SK-N-SH treated with all-trans-retinoic acid at 6 μM for 48 hours (cell line): Measurements from ENCODE around the gene SLC17A5.
A peak's percentile ranks its signal among the peaks of the same experiment; 100 is the strongest.

ENCODE experiments used
- ATAC-seq: fragments of 200-7000 bp; cut with Tn5 transposase; 3 replicates; pipeline ENCODE4 v1.9.1; 2020; ENCODE audit warnings: mild to moderate bottlenecking, moderate library complexity
- ARNTL ChIP-seq: fragments of 450-650 bp; formaldehyde crosslinking; IDR thresholded peaks from 2 replicates; pipeline ENCODE4 v1.5.0; 2020; ENCODE audit warnings: low read depth, mild to moderate bottlenecking, moderate library complexity, borderline replicate concordance
- BACH2 ChIP-seq: fragments of 250-450 bp; sonication (Bioruptor Pico); IDR thresholded peaks from 2 replicates; pipeline ENCODE4 v1.9.0; 2021; ENCODE audit warnings: mild to moderate bottlenecking, borderline replicate concordance
- CREB5 ChIP-seq: fragments of 250-450 bp; sonication (Bioruptor Pico); IDR thresholded peaks from 2 replicates; pipeline ENCODE4 v1.5.1; 2020; ENCODE audit warnings: low read depth, mild to moderate bottlenecking, moderate library complexity
- CSDC2 ChIP-seq: fragments of 250-450 bp; sonication (Bioruptor Pico); IDR thresholded peaks from 2 replicates; pipeline ENCODE4 v1.5.0; 2020; ENCODE audit warnings: mild to moderate bottlenecking, moderate library complexity
- CSRNP3 ChIP-seq: fragments of 250-450 bp; sonication (Bioruptor Pico); IDR thresholded peaks from 2 replicates; pipeline ENCODE4 v1.5.1; 2021; ENCODE audit warnings: mild to moderate bottlenecking, moderate library complexity
- ESRRG ChIP-seq: fragments of 250-450 bp; sonication (Bioruptor Pico); IDR thresholded peaks from 2 replicates; pipeline ENCODE4 v1.6.1; 2021; ENCODE audit warnings: mild to moderate bottlenecking
- GLIS3 ChIP-seq: fragments of 250-450 bp; sonication (Bioruptor Pico); IDR thresholded peaks from 2 replicates; pipeline ENCODE4 v1.5.0; 2020; ENCODE audit warnings: mild to moderate bottlenecking, moderate library complexity
- ISL1 ChIP-seq: fragments of 250-450 bp; sonication (Bioruptor Pico); IDR thresholded peaks from 2 replicates; pipeline ENCODE4 v2.1.2; 2022; ENCODE audit warnings: mild to moderate bottlenecking, moderate library complexity
- PATZ1 ChIP-seq: fragments of 250-450 bp; sonication (Bioruptor Pico); IDR thresholded peaks from 2 replicates; pipeline ENCODE4 v1.8.0; 2020; ENCODE audit warnings: mild to moderate bottlenecking, moderate library complexity, borderline replicate concordance
- POU6F1 ChIP-seq: fragments of 250-450 bp; sonication (Bioruptor Pico); IDR thresholded peaks from 2 replicates; pipeline ENCODE4 v1.8.0; 2021; ENCODE audit warnings: low read depth, mild to moderate bottlenecking, moderate library complexity, borderline replicate concordance
- SNAI2 ChIP-seq: fragments of 250-450 bp; sonication (Bioruptor Pico); IDR thresholded peaks from 2 replicates; pipeline ENCODE4 v1.5.0; 2020; ENCODE audit warnings: mild to moderate bottlenecking, moderate library complexity
- TCF4 ChIP-seq: fragments of 250-450 bp; sonication (Bioruptor Pico); IDR thresholded peaks from 2 replicates; pipeline ENCODE4 v1.8.0; 2021; ENCODE audit warnings: mild to moderate bottlenecking, moderate library complexity, borderline replicate concordance
- TSHZ2 ChIP-seq: fragments of 250-450 bp; sonication (Bioruptor Pico); IDR thresholded peaks from 2 replicates; pipeline ENCODE4 v1.5.0; 2020; ENCODE audit warnings: mild to moderate bottlenecking, moderate library complexity
- ZC3H10 ChIP-seq: fragments of 250-450 bp; sonication (Bioruptor Pico); IDR thresholded peaks from 2 replicates; pipeline ENCODE4 v1.5.1; 2021; ENCODE audit warnings: mild to moderate bottlenecking, moderate library complexity
- ZFP3 ChIP-seq: fragments of 250-450 bp; sonication (Bioruptor Pico); IDR thresholded peaks from 2 replicates; pipeline ENCODE4 v1.5.0; 2020; ENCODE audit warnings: mild to moderate bottlenecking, moderate library complexity
- ZNF70 ChIP-seq: fragments of 450-650 bp; formaldehyde crosslinking; IDR thresholded peaks from 2 replicates; pipeline ENCODE4 v1.5.0; 2020; ENCODE audit warnings: mild to moderate bottlenecking, moderate library complexity
- ZNF8 ChIP-seq: fragments of 450-650 bp; formaldehyde crosslinking; IDR thresholded peaks from 2 replicates; pipeline ENCODE4 v1.5.0; 2020; ENCODE audit warnings: mild to moderate bottlenecking, moderate library complexity

Gene SLC17A5

GRCh38 chr6:73637404-73637803 is 16.4 kb downstream of the SLC17A5 start:
- ATAC-seq = no peak
- peak; percentile 87 for TF ChIP-seq ISL1 (CRISPR knock-in tag)
- no peak for TF ChIP-seq GLIS3

GRCh38 chr6:73636048-73636447 is 17.7 kb downstream of the SLC17A5 start:
- ATAC-seq = no peak
- TF ChIP-seq TSHZ2 (no peak), ISL1 (CRISPR knock-in tag) (peak; percentile 89)

- ATAC-seq = no peak
- TF ChIP-seq ZNF8 (CRISPR knock-in tag) (no peak), ZFP3 (CRISPR knock-in tag) (no peak), GLIS3 (no peak)
Measured at GRCh38 chr6:73632346-73632745, 21.4 kb downstream of the SLC17A5 start.

- peak; percentile 40; the same call in 1 of the 3 replicates for ATAC-seq
- TF ChIP-seq TCF4 (CRISPR knock-in tag) (no peak), CSRNP3 (CRISPR knock-in tag) (no peak), ZNF8 (CRISPR knock-in tag) (no peak), TSHZ2 (no peak), CSDC2 (no peak), ARNTL (no peak), ZC3H10 (CRISPR knock-in tag) (no peak), PATZ1 (CRISPR knock-in tag) (no peak), BACH2 (CRISPR knock-in tag) (no peak), ESRRG (CRISPR knock-in tag) (no peak), SNAI2 (CRISPR knock-in tag) (no peak), CREB5 (CRISPR knock-in tag) (no peak), ZNF70 (CRISPR knock-in tag) (no peak), POU6F1 (CRISPR knock-in tag) (no peak)
Measured at GRCh38 chr6:73631849-73632248, 21.9 kb downstream of the SLC17A5 start.
